Measurements from ENCODE around the gene TCL1A. TPM values are rescaled to one million over a fixed set of nuclear protein-coding genes. Genes with fewer than 3 reads are reported as not detected.
A peak's percentile ranks its signal among the peaks of the same experiment; 100 is the strongest.

The TCL1A gene
- total and polyA plus RNA-seq, 10 of the 15 experiments (the other 5 are each of a cell fraction or from before 2014, with no cell fraction given): 5.9 to 283 (median 113) TPM

- no peak for TF ChIP-seq E2F8 (IDR thresholded peaks at IDR 0.05; ENCODE audit: low read depth, partially characterized antibody)
- TF ChIP-seq MLLT1 (IDR thresholded peaks at IDR 0.05): peak; percentile 68; the same call in 1 of the 2 replicates
- no peak for TF ChIP-seq POLR2AphosphoS5 (IDR thresholded peaks at IDR 0.05; ENCODE audit: low read length)
- no peak for TF ChIP-seq KLF5 (IDR thresholded peaks at IDR 0.05; ENCODE audit: partially characterized antibody)
- TF ChIP-seq USF1 (IDR thresholded peaks at IDR 0.05; ENCODE audit: borderline replicate concordance, extremely low read length, insufficient read depth, low read depth, low read length): no peak
- TF ChIP-seq PML (IDR thresholded peaks at IDR 0.05; ENCODE audit: low read length): no peak
- 0 out of 2 replicates have a peak, but pooled peaks have one; percentile 16 for TF ChIP-seq REST (IDR thresholded peaks at IDR 0.05; ENCODE audit: low read depth, low read length)
- TF ChIP-seq PRDM15 (CRISPR knock-in tag; IDR thresholded peaks at IDR 0.05): no peak
- TF ChIP-seq JUNB (IDR thresholded peaks at IDR 0.05): no peak
- no peak for TF ChIP-seq CHD1 (IDR thresholded peaks at IDR 0.05; ENCODE audit: low read depth, low read length)
- no peak for TF ChIP-seq ZNF274 (IDR thresholded peaks at IDR 0.05; ENCODE audit: insufficient read depth, insufficient read length)
- TF ChIP-seq HDGF (IDR thresholded peaks at IDR 0.05): no peak
- TF ChIP-seq EED (IDR thresholded peaks at IDR 0.05; ENCODE audit: low read depth): no peak
- peak; percentile 38; the same call in 1 of the 2 replicates for TF ChIP-seq NBN (IDR thresholded peaks at IDR 0.05)
- TF ChIP-seq CEBPB (IDR thresholded peaks at IDR 0.05; ENCODE audit: borderline replicate concordance in 1 of 2, low read depth in 2 of 2, low read length in 2 of 2): no peak
- TF ChIP-seq RAD51 (IDR thresholded peaks at IDR 0.05): no peak
- no peak for TF ChIP-seq SP1 (IDR thresholded peaks at IDR 0.05; ENCODE audit: low read depth, low read length)
- 0 out of 2 replicates have a peak, but pooled peaks have one; percentile 37 for TF ChIP-seq GATAD2B (conservative IDR thresholded peaks at IDR 0.05; ENCODE audit: low read depth)
These were observed 11.9 kb upstream of the TCL1A start (continued) for GRCh38 chr14:95725685-95726336.

All from GM12878 (cell line).